Measurements from ENCODE around the gene ARHGAP21. TPM values are rescaled to one million over a fixed set of nuclear protein-coding genes. Genes with fewer than 3 reads are reported as not detected.

The ARHGAP21 gene
- total RNA-seq, 1 donor from 2014 or later: 108 TPM

GRCh38 chr10:24722676-24723385 lies 856 bp downstream of the ARHGAP21 start:
- DNase-seq (ENCODE audit: low spot score): no peak
- Mint-ChIP-seq H3K4me3 (ENCODE audit: unreplicated experiment) (peak overlapping the region; percentile 85), H3K27me3 (ENCODE audit: low read depth) (no peaks in the 10 kb centered on the region), H3K36me3 (ENCODE audit: low read depth) (peaks cover 2% of the 10 kb centered on the region), H3K27ac (ENCODE audit: unreplicated experiment) (peak overlapping the region; percentile 97), H3K9me3 (ENCODE audit: low read depth) (no peaks in the 10 kb centered on the region), H3K4me1 (ENCODE audit: low read depth) (peaks cover 22% of the 10 kb centered on the region)
- TF ChIP-seq CTCF (IDR thresholded peaks at IDR 0.05): peak; percentile 49

- no peak for DNase-seq (ENCODE audit: low spot score)
- Mint-ChIP-seq H3K4me1 (ENCODE audit: low read depth) (peaks cover 22% of the 10 kb centered on the region), H3K36me3 (ENCODE audit: low read depth) (peaks cover 2% of the 10 kb centered on the region), H3K9me3 (ENCODE audit: low read depth) (no peaks in the 10 kb centered on the region), H3K27ac (ENCODE audit: unreplicated experiment) (peak overlapping the region; percentile 97), H3K4me3 (ENCODE audit: unreplicated experiment) (no peak overlapping the region), H3K27me3 (ENCODE audit: low read depth) (no peaks in the 10 kb centered on the region)
- no peak for TF ChIP-seq CTCF (IDR thresholded peaks at IDR 0.05)
Observed at GRCh38 chr10:24722131-24722675, 1.5 kb downstream of the ARHGAP21 start.

- no peak for DNase-seq (ENCODE audit: low spot score)
- Mint-ChIP-seq H3K4me1 (ENCODE audit: low read depth) (peaks cover 22% of the 10 kb centered on the region), H3K4me3 (ENCODE audit: unreplicated experiment) (no peak overlapping the region)
Observed at GRCh38 chr10:24721229-24722106, 2.2 kb downstream of the ARHGAP21 start.

DNA sequence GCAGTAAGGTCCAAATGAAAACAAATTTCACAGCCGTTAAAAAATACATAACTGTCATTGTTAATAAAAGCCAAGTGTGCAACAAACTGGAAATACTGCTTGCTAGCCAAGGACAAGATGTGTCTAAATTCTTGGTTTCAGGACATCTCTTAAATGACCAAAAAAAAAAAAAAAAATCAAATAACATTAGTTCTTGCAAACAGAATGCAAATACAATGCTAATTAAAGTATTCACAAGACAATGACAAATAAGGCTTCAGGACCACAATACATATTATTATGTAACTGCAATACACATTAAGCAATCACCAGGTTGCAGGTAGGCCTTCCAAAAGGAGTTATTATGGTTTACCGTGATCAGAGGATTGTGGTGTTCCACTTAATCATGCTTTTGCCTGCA lies 3.6 kb downstream of the ARHGAP21 start:
- Mint-ChIP-seq H3K4me1 (ENCODE audit: low read depth) (peaks cover 25% of the 10 kb centered on the region), H3K36me3 (ENCODE audit: low read depth) (peaks cover 2% of the 10 kb centered on the region), H3K4me3 (ENCODE audit: unreplicated experiment) (no peak overlapping the region), H3K27me3 (ENCODE audit: low read depth) (no peaks in the 10 kb centered on the region), H3K9me3 (ENCODE audit: low read depth) (no peaks in the 10 kb centered on the region), H3K27ac (ENCODE audit: unreplicated experiment) (peak overlapping the region; percentile 46)
- TF ChIP-seq CTCF (IDR thresholded peaks at IDR 0.05): no peak
- no peak for DNase-seq (ENCODE audit: low spot score)

More at GRCh38 chr10:24721229-24722106, 2.2 kb downstream of the ARHGAP21 start:
- peak; percentile 5 for TF ChIP-seq CTCF (IDR thresholded peaks at IDR 0.05)
- Mint-ChIP-seq H3K27ac (ENCODE audit: unreplicated experiment) (peak overlapping the region; percentile 97), H3K9me3 (ENCODE audit: low read depth) (no peaks in the 10 kb centered on the region), H3K36me3 (ENCODE audit: low read depth) (peaks cover 2% of the 10 kb centered on the region), H3K27me3 (ENCODE audit: low read depth) (no peaks in the 10 kb centered on the region)
